IPS DF 6.9 (cell line): Measurements from ENCODE around the gene EFNA4.

Experiments used
- DNase-seq: peaks from one replicate; pipeline ENCODE4 v3.0.0-alpha.2; 2013; ENCODE audit warnings: low read depth, low spot score
- H3K27ac ChIP-seq: one replicate; pipeline ENCODE4 v1.5.1; 2013; ENCODE audit warnings: low read length, control low read depth
- H3K27me3 ChIP-seq: 2 replicates; pipeline ENCODE4 v1.6.1; 2013; ENCODE audit warnings: mild to moderate bottlenecking, low read length; ENCODE audit not compliant: control insufficient read depth, insufficient read depth
- H3K36me3 ChIP-seq: 2 replicates; pipeline ENCODE4 v1.6.1; 2013; ENCODE audit warnings: low read length; ENCODE audit not compliant: control insufficient read depth, insufficient read depth
- H3K4me1 ChIP-seq: 2 replicates; pipeline ENCODE4 v1.6.1; 2013; ENCODE audit warnings: low read length; ENCODE audit not compliant: control insufficient read depth, insufficient read depth
- H3K4me3 ChIP-seq: 2 replicates; pipeline ENCODE4 v1.5.1; 2013; ENCODE audit warnings: mild to moderate bottlenecking, low read length
- H3K9me3 ChIP-seq: 2 replicates; pipeline ENCODE4 v1.6.1; 2013; ENCODE audit warnings: low read length, inconsistent platforms; ENCODE audit not compliant: control insufficient read depth, insufficient read depth
- WGBS: extraction: QIAGEN DNeasy Blood & Tissue Kit; methylation state at CpG from one replicate; pipeline ENCODE4 v1.1.7; 2013; ENCODE audit warnings: mixed read lengths, missing lambda C conversion rate; ENCODE audit not compliant: insufficient read length, insufficient coverage; 5-methylcytosine and 5-hydroxymethylcytosine counted together

The EFNA4 gene

GRCh38 chr1:155064832-155065429 is 1.4 kb downstream of the EFNA4 start:
- Histone ChIP-seq H3K36me3 (peaks cover 4% of the 10 kb centered on the region; the same call in 1 of the 2 replicates), H3K4me3 (no peak overlapping the region), H3K27me3 (no peaks in the 10 kb centered on the region), H3K4me1 (peaks cover 5% of the 10 kb centered on the region), H3K9me3 (no peaks in the 10 kb centered on the region), H3K27ac (no peak overlapping the region)
- DNase-seq = no peak
- WGBS = no CpG with 5 or more reads among the region's 5 CpGs

GRCh38 chr1:155066777-155067176 is 3.2 kb downstream of the EFNA4 start:
- Histone ChIP-seq H3K27ac (no peak overlapping the region), H3K36me3 (peaks cover 4% of the 10 kb centered on the region; the same call in 1 of the 2 replicates), H3K9me3 (no peaks in the 10 kb centered on the region), H3K4me3 (no peak overlapping the region), H3K4me1 (peaks cover 7% of the 10 kb centered on the region), H3K27me3 (no peaks in the 10 kb centered on the region)
- DNase-seq = no peak
- no CpG with 5 or more reads among the region's 8 CpGs for WGBS

- peaks cover 13% of the 10 kb centered on the region for H3K4me1 ChIP-seq
- no CpG with 5 or more reads among the region's 3 CpGs for WGBS
- DNase-seq = no peak
- H3K4me3 ChIP-seq = no peak overlapping the region
- peaks cover 4% of the 10 kb centered on the region; the same call in 1 of the 2 replicates for H3K36me3 ChIP-seq
- H3K27ac ChIP-seq = no peak overlapping the region
- no peaks in the 10 kb centered on the region for H3K27me3 ChIP-seq
- H3K9me3 ChIP-seq = no peaks in the 10 kb centered on the region
These were observed 5.1 kb downstream of the EFNA4 start for GRCh38 chr1:155068599-155068998.

- H3K4me3 ChIP-seq = no peak overlapping the region; the same call in 1 of the 2 replicates
- no peak for DNase-seq
- no peaks in the 10 kb centered on the region for H3K9me3 ChIP-seq
- no CpG with 5 or more reads among the region's 7 CpGs for WGBS
- H3K4me1 ChIP-seq = peaks cover 13% of the 10 kb centered on the region
- H3K27me3 ChIP-seq = no peaks in the 10 kb centered on the region
- no peak overlapping the region for H3K27ac ChIP-seq
- H3K36me3 ChIP-seq = peaks cover 4% of the 10 kb centered on the region; the same call in 1 of the 2 replicates
These were observed 6.1 kb downstream of the EFNA4 start for GRCh38 chr1:155069551-155070157.

- Histone ChIP-seq H3K4me3 (peak overlapping the region; percentile 32; the same call in 1 of the 2 replicates), H3K4me1 (peaks cover 13% of the 10 kb centered on the region), H3K27ac (no peak overlapping the region), H3K36me3 (peaks cover 4% of the 10 kb centered on the region; the same call in 1 of the 2 replicates), H3K27me3 (no peaks in the 10 kb centered on the region), H3K9me3 (no peaks in the 10 kb centered on the region)
- WGBS = no CpG with 5 or more reads among the region's 28 CpGs
- DNase-seq = no peak
These were observed 6.7 kb downstream of the EFNA4 start for GRCh38 chr1:155070158-155070621.

- peaks cover 13% of the 10 kb centered on the region for H3K4me1 ChIP-seq
- no peak overlapping the region for H3K27ac ChIP-seq
- H3K4me3 ChIP-seq = peak overlapping the region; percentile 32; the same call in 1 of the 2 replicates
- H3K27me3 ChIP-seq = no peaks in the 10 kb centered on the region
- no CpG with 5 or more reads among the region's 61 CpGs for WGBS
- peaks cover 4% of the 10 kb centered on the region; the same call in 1 of the 2 replicates for H3K36me3 ChIP-seq
- H3K9me3 ChIP-seq = no peaks in the 10 kb centered on the region
- no peak for DNase-seq
These were observed 7.4 kb downstream of the EFNA4 start for GRCh38 chr1:155070721-155071569.

GRCh38 chr1:155071701-155072100 is 8.2 kb downstream of the EFNA4 start:
- Histone ChIP-seq H3K4me3 (no peak overlapping the region), H3K9me3 (no peaks in the 10 kb centered on the region), H3K36me3 (no peaks in the 10 kb centered on the region), H3K27ac (no peak overlapping the region), H3K27me3 (no peaks in the 10 kb centered on the region), H3K4me1 (peaks cover 13% of the 10 kb centered on the region)
- DNase-seq = no peak
- WGBS = no CpG with 5 or more reads among the region's 14 CpGs

- no peaks in the 10 kb centered on the region for H3K9me3 ChIP-seq
- DNase-seq = no peak
- H3K36me3 ChIP-seq = no peaks in the 10 kb centered on the region
- H3K27me3 ChIP-seq = peaks cover 4% of the 10 kb centered on the region
- WGBS = no CpG with 5 or more reads among the region's 7 CpGs
- peaks cover 13% of the 10 kb centered on the region for H3K4me1 ChIP-seq
- no peak overlapping the region for H3K27ac ChIP-seq
- H3K4me3 ChIP-seq = no peak overlapping the region
These were observed 9.2 kb downstream of the EFNA4 start for GRCh38 chr1:155072531-155073289.

- DNase-seq = no peak
- WGBS = no CpG with 5 or more reads among the region's 3 CpGs
- Histone ChIP-seq H3K4me1 (peaks cover 14% of the 10 kb centered on the region), H3K4me3 (no peak overlapping the region), H3K27me3 (peaks cover 10% of the 10 kb centered on the region), H3K27ac (no peak overlapping the region), H3K9me3 (no peaks in the 10 kb centered on the region), H3K36me3 (no peaks in the 10 kb centered on the region)
These were observed 10.1 kb downstream of the EFNA4 start for GRCh38 chr1:155073377-155074242.
